Activated CD8-positive, alpha-beta T cell treated with anti-CD3 and anti-CD28 coated beads for 36 hours (primary cell): Measurements from ENCODE around the gene RPRML. TPM values are rescaled to one million over a fixed set of nuclear protein-coding genes. Genes with fewer than 3 reads are reported as not detected.

Source experiments
- ATAC-seq: fragments of 200-7000 bp; cut with Tn5 transposase; one replicate; pipeline ENCODE4 v1.10.0; 2021; ENCODE audit warnings: mild to moderate bottlenecking, moderate library complexity
- CTCF ChIA-PET: fragments of 350-600 bp; sonication (Branson Sonifier 250); formaldehyde crosslinking; loops from one replicate; lab custom pipeline; 2021; ENCODE audit warnings: antibody characterized with exemption; lab: Charles Lee
- POLR2A ChIA-PET: fragments of 350-600 bp; sonication (Branson Sonifier 250); formaldehyde crosslinking; loops from one replicate; lab custom pipeline; 2021; ENCODE audit warnings: antibody characterized with exemption; lab: Charles Lee
- DNase-seq: peaks from one replicate; pipeline ENCODE4 v3.0.0-alpha.2; 2020
- H3K27ac Mint-ChIP-seq: one replicate; pipeline ENCODE4 v1.8.0; 2021; ENCODE audit warnings: mild to moderate bottlenecking, mixed read lengths
- H3K27me3 Mint-ChIP-seq: one replicate; pipeline ENCODE4 v1.8.0; 2021; ENCODE audit warnings: mixed read lengths
- H3K36me3 Mint-ChIP-seq: one replicate; pipeline ENCODE4 v1.8.0; 2021; ENCODE audit warnings: low read depth, mixed read lengths
- H3K4me1 Mint-ChIP-seq: one replicate; pipeline ENCODE4 v1.8.0; 2021; ENCODE audit warnings: low read depth, mixed read lengths
- H3K4me3 Mint-ChIP-seq: one replicate; pipeline ENCODE4 v1.8.0; 2021; ENCODE audit warnings: mild to moderate bottlenecking, moderate library complexity, mixed read lengths
- H3K9me3 Mint-ChIP-seq: one replicate; pipeline ENCODE4 v1.8.0; 2021; ENCODE audit warnings: mixed read lengths
- intact Hi-C: fragments of 100-400 bp; cut with micrococcal nuclease; formaldehyde crosslinking; loops from one replicate; pipeline ENCODE4 v1.10.0; 2022
- total RNA-seq, 2 experiments: library from RNA; stranded (reverse); gene quantifications; one replicate each; pipeline ENCODE4 v1.2.3, GENCODE V29; 2021
- TF ChIP-seq, protein P1 (sequence below): fragments of 200-600 bp; IDR thresholded peaks from one replicate; pipeline ENCODE4 v1.8.0; 2022; ENCODE audit warnings: antibody characterized with exemption, mild to moderate bottlenecking

The RPRML gene
- total RNA-seq, 2 experiments from 2014 or later, result not detected

DNA sequence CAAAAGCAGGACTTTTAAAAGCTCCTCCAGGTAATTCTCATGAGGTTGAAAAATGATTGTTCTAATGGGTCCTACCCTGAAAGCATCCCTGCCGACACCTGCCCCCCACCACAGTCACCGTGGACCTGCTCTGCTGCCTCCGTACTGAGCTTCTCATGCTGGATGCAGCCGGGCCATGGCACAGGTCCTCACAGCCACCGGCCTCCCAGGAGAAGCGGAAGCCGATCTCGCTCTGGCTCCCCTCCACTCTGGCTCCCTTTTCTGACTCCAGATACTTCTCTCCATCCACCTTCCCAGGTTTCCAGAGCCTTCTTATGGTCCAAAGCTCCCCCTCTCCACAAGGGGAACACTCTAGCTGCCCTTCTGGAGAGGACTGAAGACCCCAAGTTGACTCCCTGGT lies 10.2 kb downstream of the RPRML start:
- H3K9me3 Mint-ChIP-seq, result no peaks in the 10 kb centered on the region
- intact Hi-C loops, result no loop called here
- no peaks in the 10 kb centered on the region for H3K27me3 Mint-ChIP-seq
- H3K27ac Mint-ChIP-seq, result no peak overlapping the region
- ChIA-PET POLR2A (interaction anchor here (1.1 kb wide), 1 partner anchor 10 kb away, joined by 3 read pairs; no protein-coding TSS in a partner anchor), CTCF (interaction anchor here (1.5 kb wide), 1 partner anchor 28 kb away, joined by 3 read pairs; no protein-coding TSS in a partner anchor)
- DNase-seq, result no peak
- H3K36me3 Mint-ChIP-seq, result no peaks in the 10 kb centered on the region
- no peaks in the 10 kb centered on the region for H3K4me1 Mint-ChIP-seq
- no peak overlapping the region for H3K4me3 Mint-ChIP-seq
- ATAC-seq, result no peak
- TF ChIP-seq, protein P1, sequence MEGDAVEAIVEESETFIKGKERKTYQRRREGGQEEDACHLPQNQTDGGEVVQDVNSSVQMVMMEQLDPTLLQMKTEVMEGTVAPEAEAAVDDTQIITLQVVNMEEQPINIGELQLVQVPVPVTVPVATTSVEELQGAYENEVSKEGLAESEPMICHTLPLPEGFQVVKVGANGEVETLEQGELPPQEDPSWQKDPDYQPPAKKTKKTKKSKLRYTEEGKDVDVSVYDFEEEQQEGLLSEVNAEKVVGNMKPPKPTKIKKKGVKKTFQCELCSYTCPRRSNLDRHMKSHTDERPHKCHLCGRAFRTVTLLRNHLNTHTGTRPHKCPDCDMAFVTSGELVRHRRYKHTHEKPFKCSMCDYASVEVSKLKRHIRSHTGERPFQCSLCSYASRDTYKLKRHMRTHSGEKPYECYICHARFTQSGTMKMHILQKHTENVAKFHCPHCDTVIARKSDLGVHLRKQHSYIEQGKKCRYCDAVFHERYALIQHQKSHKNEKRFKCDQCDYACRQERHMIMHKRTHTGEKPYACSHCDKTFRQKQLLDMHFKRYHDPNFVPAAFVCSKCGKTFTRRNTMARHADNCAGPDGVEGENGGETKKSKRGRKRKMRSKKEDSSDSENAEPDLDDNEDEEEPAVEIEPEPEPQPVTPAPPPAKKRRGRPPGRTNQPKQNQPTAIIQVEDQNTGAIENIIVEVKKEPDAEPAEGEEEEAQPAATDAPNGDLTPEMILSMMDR, result no peak

DNA sequence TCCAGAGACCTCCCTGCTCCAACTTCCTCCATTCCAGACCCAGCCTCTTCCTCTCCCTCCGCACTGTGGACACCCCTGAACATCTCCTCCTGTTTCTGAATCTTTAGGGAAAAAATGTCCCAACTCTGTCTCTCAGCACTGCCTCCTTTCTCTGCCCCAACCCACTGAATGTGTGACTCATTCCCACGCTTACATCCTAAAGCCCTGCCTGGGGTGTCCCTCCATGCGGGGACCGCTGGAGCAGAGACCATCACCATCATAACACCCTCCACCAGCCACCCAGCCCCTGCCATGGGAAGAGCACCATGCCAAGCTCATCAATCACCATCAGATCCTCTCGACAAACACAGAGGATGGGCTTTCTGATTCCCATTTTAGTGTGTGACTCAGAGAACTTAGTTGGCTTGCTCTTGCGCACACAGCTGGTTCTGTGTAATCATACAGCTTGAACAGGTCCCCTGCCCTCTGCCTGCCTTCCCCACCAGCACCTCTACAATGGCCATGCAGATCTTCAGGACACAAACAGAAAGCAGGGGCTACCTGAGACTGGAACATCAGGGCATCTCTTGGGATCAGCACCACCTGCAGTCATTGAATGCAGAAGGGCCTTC lies 10.7 kb downstream of the RPRML start:
- Mint-ChIP-seq H3K36me3 (no peaks in the 10 kb centered on the region), H3K9me3 (no peaks in the 10 kb centered on the region), H3K4me1 (no peaks in the 10 kb centered on the region), H3K4me3 (no peak overlapping the region), H3K27ac (no peak overlapping the region), H3K27me3 (no peaks in the 10 kb centered on the region)
- no peak for ATAC-seq
- TF ChIP-seq, protein P1, result no peak
- intact Hi-C loops, result no loop called here
- POLR2A ChIA-PET, result interaction anchor here (1.1 kb wide), 1 partner anchor 9 kb away, joined by 3 read pairs; no protein-coding TSS in a partner anchor
- CTCF ChIA-PET, result interaction anchor here (1.5 kb wide), 1 partner anchor 28 kb away, joined by 3 read pairs; no protein-coding TSS in a partner anchor
- no peak for DNase-seq

DNA sequence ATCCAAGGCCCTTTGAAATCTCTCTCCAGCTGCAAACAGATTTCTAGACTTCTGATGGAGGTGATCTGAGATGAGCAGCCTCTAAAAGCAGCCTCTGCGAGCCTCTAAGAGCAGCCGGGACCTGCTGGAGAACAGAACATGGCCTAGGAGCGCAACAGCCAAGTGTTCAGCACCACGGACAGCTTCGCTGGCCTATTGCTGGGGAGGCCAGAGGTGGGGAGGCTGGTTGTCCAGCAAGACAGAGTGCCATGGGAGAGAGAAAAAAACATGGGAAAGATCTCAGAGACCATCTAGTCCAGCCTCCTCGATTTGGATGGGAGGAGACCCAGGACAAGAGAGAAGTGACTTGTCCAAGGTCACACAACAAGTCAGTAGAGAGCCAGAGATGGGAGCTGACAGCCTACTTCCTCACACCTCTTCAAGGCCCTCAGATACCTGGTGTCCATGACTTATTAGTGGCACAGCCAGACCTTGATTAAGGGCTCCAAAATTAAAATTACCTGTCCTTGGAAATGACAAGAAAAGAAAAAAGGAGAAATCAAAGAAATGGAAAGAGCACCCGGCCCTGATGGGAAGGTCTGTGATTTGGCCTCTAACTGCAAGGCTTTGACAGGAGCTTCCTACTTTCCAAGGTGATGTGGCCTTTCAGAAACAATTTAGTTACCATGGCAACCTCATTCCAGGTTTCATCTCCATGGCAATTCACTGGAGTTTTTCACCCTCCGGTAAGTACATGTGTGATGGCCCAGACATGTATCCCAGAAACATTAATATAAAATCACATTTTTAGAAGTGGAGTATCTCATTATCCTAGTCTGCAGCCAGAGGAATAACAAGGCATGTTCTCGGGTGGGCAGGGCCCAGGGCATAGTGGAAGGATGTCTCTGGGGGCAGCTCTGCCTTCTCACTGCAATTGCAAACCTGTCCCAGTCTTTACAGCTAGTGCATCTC lies 14.5 kb downstream of the RPRML start:
- no peaks in the 10 kb centered on the region for H3K27me3 Mint-ChIP-seq
- H3K4me1 Mint-ChIP-seq, result peaks cover 5% of the 10 kb centered on the region
- TF ChIP-seq, protein P1, result no peak
- no peak overlapping the region for H3K27ac Mint-ChIP-seq
- H3K4me3 Mint-ChIP-seq, result no peak overlapping the region
- intact Hi-C loops, result no loop called here
- no peak for DNase-seq
- peaks cover 2% of the 10 kb centered on the region for H3K9me3 Mint-ChIP-seq
- H3K36me3 Mint-ChIP-seq, result peaks cover 4% of the 10 kb centered on the region
- POLR2A ChIA-PET, result no interaction called here
- ATAC-seq, result no peak
- CTCF ChIA-PET, result interaction anchor here (1.0 to 1.3 kb wide), 2 partner anchors 22 to 24 kb away, joined by 4 read pairs; no protein-coding TSS in a partner anchor

DNA sequence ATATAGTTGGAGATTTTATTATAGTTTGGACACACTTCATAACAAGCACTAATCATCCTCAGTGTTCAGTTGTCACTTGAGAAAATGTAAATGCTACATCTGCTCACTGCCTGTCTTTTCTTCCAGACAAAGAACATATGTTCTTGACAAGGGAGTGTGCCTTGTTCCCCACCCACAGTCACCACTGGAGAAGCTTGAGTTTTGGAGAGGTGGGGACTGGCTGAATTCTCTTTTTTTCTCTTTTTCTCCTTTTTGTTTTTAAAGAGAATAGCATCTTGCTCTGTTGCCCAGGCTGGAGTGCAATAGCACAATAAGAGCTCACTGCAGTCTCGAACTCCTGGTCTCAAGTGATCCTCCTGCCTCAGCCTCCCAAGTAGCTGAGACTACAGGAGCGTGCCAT lies 15.5 kb downstream of the RPRML start:
- H3K27ac Mint-ChIP-seq, result no peak overlapping the region
- ATAC-seq, result no peak
- intact Hi-C loops, result no loop called here
- ChIA-PET POLR2A (no interaction called here), CTCF (interaction anchor here (1.3 kb wide), 1 partner anchor 23 kb away, joined by 4 read pairs; no protein-coding TSS in a partner anchor)
- no peaks in the 10 kb centered on the region for H3K27me3 Mint-ChIP-seq
- no peak for DNase-seq
- peaks cover 4% of the 10 kb centered on the region for H3K36me3 Mint-ChIP-seq
- TF ChIP-seq, protein P1, result no peak
- H3K9me3 Mint-ChIP-seq, result peaks cover 2% of the 10 kb centered on the region
- peaks cover 5% of the 10 kb centered on the region for H3K4me1 Mint-ChIP-seq
- no peak overlapping the region for H3K4me3 Mint-ChIP-seq
